A549 (cell line): Measurements from ENCODE around the gene SLC16A5. TPM values are rescaled to one million over a fixed set of nuclear protein-coding genes. Genes with fewer than 3 reads are reported as not detected.

ENCODE experiments used
- ATAC-seq, 2 experiments: fragments of 200-7000 bp in 1 of 2; fragments of >200 bp in 1 of 2; cut with Nextera tagmentation in 1 of 2; cut with Tn5 transposase in 1 of 2; 3 replicates each; pipeline versions ENCODE4 v1.8.0 to v1.9.1; 2018 to 2020; ENCODE audit warnings: mild to moderate bottlenecking in 1 of 2, moderate library complexity in 1 of 2
- CTCF ChIA-PET: fragments of 300-600 bp; sonication (Branson Sonifier 250); formaldehyde crosslinking; extraction: SDS; loops from one replicate; lab custom pipeline; 2021; ENCODE audit warnings: antibody characterized with exemption, inconsistent platforms; lab: Yijun Ruan, JAX
- POLR2A ChIA-PET: fragments of 350-600 bp; formaldehyde crosslinking; extraction: SDS; loops from one replicate; lab custom pipeline; 2021; ENCODE audit warnings: antibody characterized with exemption, inconsistent platforms; lab: Yijun Ruan, JAX
- DNase-seq, 2 experiments: peaks; one replicate each; pipeline versions ENCODE4 v3.0.0 to v3.0.0-alpha.2; 2011 to 2016; ENCODE audit warnings: low read depth in 1 of 2, low spot score in 1 of 2
- FAIRE-seq: peaks from 2 replicates; lab custom pipeline; 2011; peaks lifted over from hg19 to GRCh38; lab: Jason Lieb, UNC
- H3K27ac ChIP-seq, 2 experiments: fragments of >200 bp; sonication (Bioruptor Twin); formaldehyde crosslinking; 3 replicates each; pipeline ENCODE4 v1.5.1; 2016 to 2017
- H3K4me1 ChIP-seq: fragments of >200 bp; sonication (Bioruptor Twin); formaldehyde crosslinking; 3 replicates; pipeline ENCODE4 v1.6.1; 2016
- H3K4me2 ChIP-seq: fragments of >200 bp; sonication (Bioruptor Twin); formaldehyde crosslinking; 3 replicates; pipeline ENCODE4 v1.6.1; 2016
- H3K4me3 ChIP-seq: fragments of >200 bp; sonication (Bioruptor Twin); formaldehyde crosslinking; 3 replicates; pipeline ENCODE4 v1.5.1; 2016
- H3K9me3 ChIP-seq: fragments of >200 bp; sonication (Bioruptor Twin); formaldehyde crosslinking; 3 replicates; pipeline ENCODE4 v1.6.1; 2016
- ATOH8 ChIP-seq: fragments of 250-450 bp; sonication (Bioruptor Pico); IDR thresholded peaks from 2 replicates; pipeline ENCODE4 v1.5.0; 2020; ENCODE audit warnings: low read depth, mild to moderate bottlenecking, moderate library complexity
- CBX2 ChIP-seq: fragments of 200-600 bp; sonication (generic); IDR thresholded peaks from 2 replicates; pipeline ENCODE4 v1.6.1; 2016; ENCODE audit warnings: low read depth, mild to moderate bottlenecking, borderline replicate concordance
- CTCF ChIP-seq: fragments of >200 bp; sonication (Bioruptor Twin); formaldehyde crosslinking; IDR thresholded peaks from 3 replicates; pipeline ENCODE4 v1.5.1; 2016
- E2F6 ChIP-seq: IDR thresholded peaks from 2 replicates; pipeline ENCODE4 v1.6.1; 2012; ENCODE audit warnings: low read depth, borderline replicate concordance
- FOSB ChIP-seq: fragments of 250-450 bp; sonication (Bioruptor Pico); IDR thresholded peaks from 2 replicates; pipeline ENCODE4 v1.5.0; 2020; ENCODE audit warnings: mild to moderate bottlenecking, moderate library complexity
- FOXS1 ChIP-seq: fragments of 250-450 bp; sonication (Bioruptor Pico); IDR thresholded peaks from 2 replicates; pipeline ENCODE4 v1.5.0; 2020; ENCODE audit warnings: mild to moderate bottlenecking, moderate library complexity
- HEYL ChIP-seq: fragments of 250-450 bp; sonication (Bioruptor Pico); IDR thresholded peaks from 2 replicates; pipeline ENCODE4 v1.8.0; 2021; ENCODE audit warnings: mild to moderate bottlenecking, moderate library complexity
- HOXB13 ChIP-seq: fragments of 250-450 bp; sonication (Bioruptor Pico); IDR thresholded peaks from 2 replicates; pipeline ENCODE4 v1.5.0; 2020; ENCODE audit warnings: low read depth, mild to moderate bottlenecking, moderate library complexity
- JUN ChIP-seq, 2 experiments: fragments of >200 bp; sonication (Bioruptor Twin); formaldehyde crosslinking; IDR thresholded peaks; 2 replicates in 1 of 2; 3 replicates in 1 of 2; pipeline ENCODE4 v1.6.1; 2016 to 2017
- JUNB ChIP-seq: fragments of >200 bp; sonication (Bioruptor Twin); formaldehyde crosslinking; IDR thresholded peaks from 2 replicates; pipeline ENCODE4 v1.6.1; 2016
- MAX ChIP-seq: IDR thresholded peaks from 2 replicates; pipeline ENCODE4 v1.6.1; 2012
- MYC ChIP-seq: IDR thresholded peaks from 2 replicates; pipeline ENCODE4 v1.6.1; 2012; ENCODE audit warnings: mild to moderate bottlenecking, inconsistent platforms, low read length, improper control_type of control experiment, borderline replicate concordance
- PBX3 ChIP-seq: IDR thresholded peaks from 2 replicates; pipeline ENCODE4 v1.6.1; 2012
- POLR2A ChIP-seq: IDR thresholded peaks from 2 replicates; pipeline ENCODE4 v1.6.1; 2012; ENCODE audit warnings: mild to moderate bottlenecking, low read length
- POLR2AphosphoS2 ChIP-seq: conservative IDR thresholded peaks from 2 replicates; pipeline ENCODE4 v1.6.1; 2012; ENCODE audit warnings: low read length, improper control_type of control experiment, inconsistent platforms
- RAD21 ChIP-seq, 2 experiments: fragments of >200 bp in 1 of 2; sonication (Bioruptor Twin) in 1 of 2; formaldehyde crosslinking in 1 of 2; IDR thresholded peaks in 1 of 2; conservative IDR thresholded peaks in 1 of 2; 2 replicates in 1 of 2; 3 replicates in 1 of 2; pipeline ENCODE4 v1.6.1; 2012 to 2018; ENCODE audit warnings: inconsistent platforms in 1 of 2
- REST ChIP-seq: fragments of 200-600 bp; sonication (generic); IDR thresholded peaks from 2 replicates; pipeline ENCODE4 v1.6.1; 2016; ENCODE audit warnings: antibody characterized with exemption, mild to moderate bottlenecking, moderate library complexity
- RFX5 ChIP-seq: fragments of 450-650 bp; IDR thresholded peaks from 2 replicates; pipeline ENCODE4 v1.7.1; 2014; ENCODE audit warnings: antibody characterized with exemption, mild to moderate bottlenecking, moderate library complexity
- RNF2 ChIP-seq: fragments of 200-600 bp; sonication (generic); IDR thresholded peaks from 2 replicates; pipeline ENCODE4 v1.6.1; 2016; ENCODE audit warnings: low read depth, mild to moderate bottlenecking, antibody characterized with exemption, moderate library complexity, borderline replicate concordance
- SMC3 ChIP-seq: fragments of >200 bp; sonication (Bioruptor Twin); formaldehyde crosslinking; IDR thresholded peaks from 3 replicates; pipeline ENCODE4 v1.6.1; 2018; ENCODE audit warnings: inconsistent platforms
- SREBF2 ChIP-seq: fragments of 450-650 bp; IDR thresholded peaks from 2 replicates; pipeline ENCODE4 v1.6.1; 2014; ENCODE audit warnings: mild to moderate bottlenecking, moderate library complexity
- TFCP2L1 ChIP-seq: fragments of 250-450 bp; sonication (Bioruptor Pico); IDR thresholded peaks from 2 replicates; pipeline ENCODE4 v1.5.0; 2021; ENCODE audit warnings: mild to moderate bottlenecking
- TP53 ChIP-seq: fragments of 250-450 bp; sonication (Bioruptor Pico); IDR thresholded peaks from 2 replicates; pipeline ENCODE4 v1.5.0; 2021; ENCODE audit warnings: mild to moderate bottlenecking, moderate library complexity
- ZNF302 ChIP-seq: fragments of 250-450 bp; sonication (Bioruptor Pico); IDR thresholded peaks from 2 replicates; pipeline ENCODE4 v1.9.0; 2021; ENCODE audit warnings: inconsistent platforms, mild to moderate bottlenecking, moderate library complexity
- WGBS: methylation state at CpG from one replicate; pipeline ENCODE4 v1.1.6; 2017; ENCODE audit errors: missing lambda C conversion rate; 5-methylcytosine and 5-hydroxymethylcytosine counted together
- polyA plus RNA-seq, 4 experiments: library from polyadenylated mRNA; depleted of rRNA in 3 of 4; stranded (reverse); fragments of >200 nt; fragmentation: RNase III in 1 of 4; extraction: RNeasy Plus Mini Kit Qiagen cat#74134 plus additional on column Dnase treatment in 1 of 4; gene quantifications; 2 replicates in 3 of 4; 3 replicates in 1 of 4; pipeline ENCODE4 v1.2.3, GENCODE V29; 2011 to 2017
- TF ChIP-seq, protein P1 (sequence below): fragments of >200 bp; sonication (Bioruptor Twin); formaldehyde crosslinking; IDR thresholded peaks from 3 replicates; pipeline ENCODE4 v1.6.1; 2016
- TF ChIP-seq, protein P2 (sequence below): fragments of 150-350 bp; IDR thresholded peaks from 2 replicates; pipeline ENCODE4 v1.6.1; 2014; ENCODE audit warnings: low read depth, mild to moderate bottlenecking, low read length

SLC16A5 gene
- polyA plus RNA-seq, 2 of the 4 experiments (the other 2 are of a cell fraction), result 19.0 to 27.2 TPM

- POLR2A ChIA-PET, result interaction anchor here (0.6 to 3.1 kb wide), 12 partner anchors 14 to 137 kb away, joined by 3 to 20 read pairs (median 4); partner anchors contain the start of genes ATP5PD, KCTD2, NT5C and NUP85
- Histone ChIP-seq H3K27ac (peak within 1 kb of the TSS; percentile 91 to 94), H3K4me2 (peak within 1 kb of the TSS; percentile 91), H3K4me3 (peak within 1 kb of the TSS; percentile 77), H3K4me1 (peaks cover 22% of the 10 kb centered on the region), H3K9me3 (no peaks in the 10 kb centered on the region)
- 4% methylated on average over 67 of the region's 68 CpGs for WGBS
- TF ChIP-seq JUNB (no peak), RFX5 (no peak), TFCP2L1 (CRISPR knock-in tag) (0 out of 2 replicates have a peak, but pooled peaks have one; percentile 31), HEYL (CRISPR knock-in tag) (no peak), POLR2A (peak; percentile 83), ZNF302 (CRISPR knock-in tag) (no peak), RNF2 (no peak; the same call in 1 of the 2 replicates), HOXB13 (CRISPR knock-in tag) (no peak), TP53 (CRISPR knock-in tag) (0 out of 2 replicates have a peak, but pooled peaks have one; percentile 73), RAD21 (conservative IDR thresholded peaks at IDR 0.05 in 1 of 2, IDR thresholded peaks at IDR 0.05 in 1 of 2) (peak; percentile 32 to 46), POLR2AphosphoS2 (peak; percentile 78), JUN (IDR thresholded peaks at IDR 0.05) (peak; percentile 65 to 84; a peak in 4 of 5 replicates), FOSB (CRISPR knock-in tag) (no peak), SMC3 (peak; percentile 22; the same call in 2 of the 3 replicates), E2F6 (peak; percentile 89), FOXS1 (CRISPR knock-in tag) (no peak), ATOH8 (no peak), SREBF2 (no peak), MAX (peak; percentile 84), PBX3 (no peak; the same call in 1 of the 2 replicates), CTCF (peak; percentile 18; the same call in 1 of the 3 replicates), CBX2 (no peak), REST (no peak; the same call in 1 of the 2 replicates), MYC (peak; percentile 14; the same call in 1 of the 2 replicates)
- TF ChIP-seq, protein P1, sequence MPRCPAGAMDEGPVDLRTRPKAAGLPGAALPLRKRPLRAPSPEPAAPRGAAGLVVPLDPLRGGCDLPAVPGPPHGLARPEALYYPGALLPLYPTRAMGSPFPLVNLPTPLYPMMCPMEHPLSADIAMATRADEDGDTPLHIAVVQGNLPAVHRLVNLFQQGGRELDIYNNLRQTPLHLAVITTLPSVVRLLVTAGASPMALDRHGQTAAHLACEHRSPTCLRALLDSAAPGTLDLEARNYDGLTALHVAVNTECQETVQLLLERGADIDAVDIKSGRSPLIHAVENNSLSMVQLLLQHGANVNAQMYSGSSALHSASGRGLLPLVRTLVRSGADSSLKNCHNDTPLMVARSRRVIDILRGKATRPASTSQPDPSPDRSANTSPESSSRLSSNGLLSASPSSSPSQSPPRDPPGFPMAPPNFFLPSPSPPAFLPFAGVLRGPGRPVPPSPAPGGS, result peak; percentile 74
- TF ChIP-seq, protein P2, sequence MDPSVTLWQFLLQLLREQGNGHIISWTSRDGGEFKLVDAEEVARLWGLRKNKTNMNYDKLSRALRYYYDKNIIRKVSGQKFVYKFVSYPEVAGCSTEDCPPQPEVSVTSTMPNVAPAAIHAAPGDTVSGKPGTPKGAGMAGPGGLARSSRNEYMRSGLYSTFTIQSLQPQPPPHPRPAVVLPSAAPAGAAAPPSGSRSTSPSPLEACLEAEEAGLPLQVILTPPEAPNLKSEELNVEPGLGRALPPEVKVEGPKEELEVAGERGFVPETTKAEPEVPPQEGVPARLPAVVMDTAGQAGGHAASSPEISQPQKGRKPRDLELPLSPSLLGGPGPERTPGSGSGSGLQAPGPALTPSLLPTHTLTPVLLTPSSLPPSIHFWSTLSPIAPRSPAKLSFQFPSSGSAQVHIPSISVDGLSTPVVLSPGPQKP, result no peak
- FAIRE-seq (no peak), DNase-seq (peak; percentile 85 to 97), ATAC-seq (peak; percentile 78 to 80)
- CTCF ChIA-PET, result interaction anchor here (1.0 to 81.8 kb wide), 6 partner anchors 12 to 211 kb away, joined by 3 to 3429 read pairs (median 406); partner anchors contain the start of genes ARMC7, ATP5PD, KCTD2 and NT5C
These were observed 21.9 kb downstream of the SLC16A5 start, which contains the start of gene ARMC7 for GRCh38 chr17:75109407-75110233. TSS of gene ARMC7 (plus strand) at chr17:75109969. CDS start at chr17:75110289, 320 bp downstream.
